Neural progenitor cell (in vitro differentiated cells): ENCODE results near the gene ANKS1B.

Experiments
- EZH2 ChIP-seq: fragments of 200-600 bp; sonication (generic); IDR thresholded peaks from 2 replicates; pipeline ENCODE4 v1.6.1; 2017; ENCODE audit warnings: antibody characterized with exemption, mild to moderate bottlenecking, moderate library complexity
- TF ChIP-seq, protein P1 (sequence below): fragments of 200-600 bp; sonication (generic); IDR thresholded peaks from 2 replicates; pipeline ENCODE4 v1.5.1; 2017; ENCODE audit warnings: antibody characterized with exemption, mild to moderate bottlenecking

DNA sequence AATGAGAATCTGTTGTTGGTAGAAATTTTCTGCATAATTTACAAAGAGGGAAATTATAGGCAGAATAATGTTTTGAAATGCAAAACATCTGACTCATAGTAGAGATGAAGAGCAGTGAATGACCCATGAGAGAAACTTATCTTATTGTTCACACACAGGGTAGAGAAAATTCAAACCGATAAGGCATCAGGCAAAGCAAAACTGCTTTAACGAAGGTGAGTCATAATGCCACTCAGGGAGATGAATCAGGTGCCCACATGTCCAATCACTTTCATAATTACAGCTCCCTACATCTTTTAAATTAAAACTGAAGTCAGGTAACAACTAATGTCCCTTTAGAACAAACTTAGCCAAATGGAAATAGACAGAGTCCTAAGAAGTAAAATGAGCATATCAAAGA lies 602.7 kb downstream of the ANKS1B start:
- TF ChIP-seq, protein P1, sequence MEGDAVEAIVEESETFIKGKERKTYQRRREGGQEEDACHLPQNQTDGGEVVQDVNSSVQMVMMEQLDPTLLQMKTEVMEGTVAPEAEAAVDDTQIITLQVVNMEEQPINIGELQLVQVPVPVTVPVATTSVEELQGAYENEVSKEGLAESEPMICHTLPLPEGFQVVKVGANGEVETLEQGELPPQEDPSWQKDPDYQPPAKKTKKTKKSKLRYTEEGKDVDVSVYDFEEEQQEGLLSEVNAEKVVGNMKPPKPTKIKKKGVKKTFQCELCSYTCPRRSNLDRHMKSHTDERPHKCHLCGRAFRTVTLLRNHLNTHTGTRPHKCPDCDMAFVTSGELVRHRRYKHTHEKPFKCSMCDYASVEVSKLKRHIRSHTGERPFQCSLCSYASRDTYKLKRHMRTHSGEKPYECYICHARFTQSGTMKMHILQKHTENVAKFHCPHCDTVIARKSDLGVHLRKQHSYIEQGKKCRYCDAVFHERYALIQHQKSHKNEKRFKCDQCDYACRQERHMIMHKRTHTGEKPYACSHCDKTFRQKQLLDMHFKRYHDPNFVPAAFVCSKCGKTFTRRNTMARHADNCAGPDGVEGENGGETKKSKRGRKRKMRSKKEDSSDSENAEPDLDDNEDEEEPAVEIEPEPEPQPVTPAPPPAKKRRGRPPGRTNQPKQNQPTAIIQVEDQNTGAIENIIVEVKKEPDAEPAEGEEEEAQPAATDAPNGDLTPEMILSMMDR, result no peak
- no peak for TF ChIP-seq EZH2
